Measurements from ENCODE around the gene DBNDD1.
"Not testable (repeated sequence)": the region's sequence is repeated elsewhere in the genome, so short reads cannot be mapped to it uniquely, and the experiment has no call there.

The DBNDD1 gene, protein sequence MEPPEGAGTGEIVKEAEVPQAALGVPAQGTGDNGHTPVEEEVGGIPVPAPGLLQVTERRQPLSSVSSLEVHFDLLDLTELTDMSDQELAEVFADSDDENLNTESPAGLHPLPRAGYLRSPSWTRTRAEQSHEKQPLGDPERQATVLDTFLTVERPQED

DNA sequence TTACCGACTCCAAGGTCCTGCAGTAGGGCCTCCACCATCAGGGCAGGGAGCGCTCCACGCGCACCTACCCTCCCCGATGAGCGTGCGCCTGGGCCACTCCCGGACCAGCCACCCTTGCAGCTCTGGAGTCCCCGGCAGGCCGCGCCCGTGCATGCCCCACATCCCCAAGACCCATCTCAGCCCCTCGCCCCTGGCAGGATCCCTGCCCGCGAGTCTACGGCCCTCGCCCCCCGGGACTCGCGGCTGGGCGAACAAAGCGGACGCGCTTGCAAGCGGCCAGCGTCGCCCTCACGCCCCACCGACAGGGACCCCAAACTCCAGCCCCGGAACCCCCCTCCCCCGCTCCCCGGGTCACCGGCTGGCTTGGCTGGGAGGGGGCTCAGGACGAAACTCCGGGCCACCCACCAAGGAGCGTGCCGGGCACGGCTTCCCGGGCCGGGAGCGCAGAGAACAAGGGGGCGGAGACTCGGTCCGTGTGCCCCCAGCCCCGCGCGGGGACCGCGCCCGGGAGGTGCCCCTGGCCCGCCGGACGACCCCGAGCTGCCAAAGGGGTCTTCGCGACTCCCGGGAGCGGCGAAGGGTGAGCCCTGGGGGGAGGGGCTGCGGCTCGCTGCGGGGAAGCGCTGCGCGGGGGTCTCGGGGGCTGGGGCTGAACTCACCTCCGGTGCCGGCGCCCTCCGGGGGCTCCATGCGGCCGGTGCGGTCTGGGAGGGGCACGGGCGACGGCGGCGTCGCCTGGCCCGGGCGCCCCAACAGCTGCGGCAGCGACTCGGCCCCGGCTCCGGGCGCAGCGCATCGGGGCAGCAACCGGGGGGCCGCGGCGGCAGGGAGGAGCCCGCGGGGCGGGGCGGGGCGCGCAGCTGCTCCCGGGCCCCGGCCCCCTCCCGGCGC lies at the start of gene DBNDD1:
DBNDD1 (minus strand) TSS at position 805 of the 891 bp plus-strand sequence; CDS start at position 690, 115 bp downstream.
- no peak for TF ChIP-seq ZNF274 (IDR thresholded peaks at IDR 0.05; ENCODE audit: low read depth, low read length)
- peak within 1 kb of the TSS; percentile 61 for H3K4me3 ChIP-seq (ENCODE audit: low read length)

DNA sequence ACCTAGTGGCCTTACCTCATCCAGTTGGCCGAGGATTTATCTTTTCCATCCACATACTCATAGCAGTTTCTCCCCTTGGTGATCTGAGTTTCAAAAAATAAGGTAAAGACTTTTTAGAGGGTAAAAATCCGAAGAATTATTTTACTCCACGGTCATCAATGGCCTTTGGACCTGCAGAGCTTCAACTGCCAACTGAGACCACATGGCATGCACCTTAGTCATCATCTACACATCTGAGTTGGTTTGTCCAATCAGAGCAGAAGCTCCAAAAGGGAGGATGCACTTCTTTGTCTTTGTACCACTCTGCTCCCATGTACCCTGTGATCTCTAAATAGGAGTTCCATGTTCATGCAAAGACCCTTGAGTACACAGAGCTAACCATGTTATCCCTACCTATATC lies 42.2 kb upstream of the DBNDD1 start:
- no peak for TF ChIP-seq ZNF274 (IDR thresholded peaks at IDR 0.05; ENCODE audit: low read depth, low read length)
- no peak overlapping the region for H3K4me3 ChIP-seq (ENCODE audit: low read length)

DNA sequence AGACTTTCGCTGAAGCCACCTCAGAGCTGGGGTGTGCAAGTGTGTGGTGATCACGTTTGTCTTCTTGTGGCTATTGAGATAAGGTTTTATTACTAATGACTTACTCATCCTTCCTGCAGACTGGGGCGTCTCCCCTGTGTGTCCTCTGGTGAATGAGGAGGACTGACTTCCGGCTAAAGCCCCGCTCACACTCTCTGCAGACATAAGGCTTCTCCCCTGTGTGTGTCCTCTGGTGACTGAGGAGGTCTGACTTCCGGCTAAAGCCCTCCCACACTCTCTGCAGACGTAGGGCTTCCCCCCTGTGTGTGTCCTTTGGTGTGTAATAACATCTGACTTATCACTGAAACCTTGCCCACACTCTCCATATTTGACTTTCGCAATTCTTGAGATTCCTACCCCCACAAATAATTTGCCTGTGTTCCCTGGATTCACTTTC lies 38.5 kb upstream of the DBNDD1 start:
- no peak overlapping the region for H3K4me3 ChIP-seq (ENCODE audit: low read length)
- no peak for TF ChIP-seq ZNF274 (IDR thresholded peaks at IDR 0.05; ENCODE audit: low read depth, low read length)

DNA sequence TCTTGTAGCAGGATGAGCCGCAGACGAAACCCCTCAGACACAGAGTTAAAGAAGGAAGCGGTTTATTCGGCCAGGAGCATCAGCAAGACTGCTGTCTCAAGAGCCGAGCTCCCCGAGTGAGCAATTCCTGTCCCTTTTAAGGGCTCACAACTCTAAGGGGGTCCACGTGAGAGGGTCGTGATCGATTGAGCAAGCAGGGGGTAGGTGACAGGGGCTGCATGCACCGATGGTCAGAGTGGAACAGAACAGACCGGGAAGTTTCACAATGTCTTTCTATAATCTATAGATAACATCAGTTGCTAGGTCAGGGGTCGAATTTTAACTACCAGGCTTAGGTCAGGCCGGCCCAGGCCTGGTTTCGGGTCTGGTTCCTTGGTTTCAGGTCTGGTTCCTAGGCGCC lies 37.3 kb upstream of the DBNDD1 start:
- not testable (repeated sequence) for H3K4me3 ChIP-seq (ENCODE audit: low read length)

DNA sequence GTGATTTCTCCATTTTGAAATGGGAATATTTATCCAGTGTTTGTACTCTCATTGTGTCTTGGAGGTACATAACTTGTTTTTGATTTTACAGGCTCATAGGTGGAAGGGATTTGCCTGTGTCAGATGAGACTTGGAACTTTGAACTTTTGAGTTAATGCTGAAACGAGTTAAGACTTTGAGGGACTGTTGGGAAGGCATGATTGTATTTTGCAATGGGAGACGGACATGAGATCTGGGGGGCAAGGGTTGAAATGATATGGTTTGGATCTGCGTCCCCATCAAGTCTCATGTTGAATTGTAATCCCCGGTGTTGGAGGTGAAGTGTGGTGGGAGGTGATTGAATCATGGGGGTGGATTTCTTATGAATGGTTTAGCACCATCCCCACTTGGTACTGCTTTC lies 36.1 kb upstream of the DBNDD1 start:
- H3K4me3 ChIP-seq (ENCODE audit: low read length): no peak overlapping the region
- no peak for TF ChIP-seq ZNF274 (IDR thresholded peaks at IDR 0.05; ENCODE audit: low read depth, low read length)

DNA sequence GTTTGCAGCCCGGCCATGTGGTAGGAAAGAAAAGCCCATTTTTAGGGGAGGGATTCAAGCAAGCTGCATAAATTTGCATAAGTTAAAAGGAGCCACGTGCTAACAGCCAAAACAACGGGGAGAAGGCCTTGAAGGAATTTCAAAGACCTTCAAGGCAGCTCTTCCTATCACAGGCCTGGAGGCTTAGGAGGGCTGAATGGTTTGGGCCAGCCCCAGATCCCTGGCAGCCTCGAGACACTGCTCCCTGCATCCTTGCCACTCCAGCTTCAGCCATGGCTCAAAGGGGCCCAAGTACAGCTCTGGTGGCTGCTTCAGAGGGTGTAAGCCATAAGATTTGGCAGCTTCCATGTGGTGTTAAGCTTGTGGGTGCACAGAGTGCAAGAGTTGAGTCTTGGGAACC lies 35.3 kb upstream of the DBNDD1 start:
- no peak overlapping the region for H3K4me3 ChIP-seq (ENCODE audit: low read length)
- no peak for TF ChIP-seq ZNF274 (IDR thresholded peaks at IDR 0.05; ENCODE audit: low read depth, low read length)

DNA sequence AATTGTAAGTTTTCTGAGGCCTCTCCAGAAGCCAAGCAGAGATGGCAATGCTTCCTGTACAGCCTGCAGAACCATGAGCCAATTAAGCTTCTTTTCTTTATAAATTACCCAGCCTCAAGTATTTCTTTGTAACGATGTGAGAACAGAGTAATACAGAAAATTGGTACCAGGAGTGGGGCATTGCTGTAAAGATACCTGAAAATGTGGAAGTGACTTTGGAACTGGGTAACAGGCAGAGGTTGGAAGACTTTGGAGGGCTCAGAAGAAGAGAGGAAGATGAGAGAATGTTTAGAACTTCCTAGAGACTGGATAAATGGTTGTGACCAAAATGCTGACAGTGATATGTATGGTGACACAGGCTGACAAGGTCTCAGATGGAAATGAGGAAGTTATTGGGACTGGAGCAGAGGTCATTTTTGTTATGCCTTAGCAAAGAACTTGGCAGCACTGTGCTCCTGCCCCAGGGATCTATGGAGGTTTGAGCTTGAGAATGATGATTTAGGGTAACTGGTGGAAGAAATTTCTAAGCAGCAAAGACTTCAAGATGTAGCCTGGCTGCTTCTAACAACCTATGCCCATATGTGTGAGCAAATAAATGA lies 34.7 kb upstream of the DBNDD1 start:
- TF ChIP-seq ZNF274 (IDR thresholded peaks at IDR 0.05; ENCODE audit: low read depth, low read length): no peak
- no peak overlapping the region for H3K4me3 ChIP-seq (ENCODE audit: low read length)

DNA sequence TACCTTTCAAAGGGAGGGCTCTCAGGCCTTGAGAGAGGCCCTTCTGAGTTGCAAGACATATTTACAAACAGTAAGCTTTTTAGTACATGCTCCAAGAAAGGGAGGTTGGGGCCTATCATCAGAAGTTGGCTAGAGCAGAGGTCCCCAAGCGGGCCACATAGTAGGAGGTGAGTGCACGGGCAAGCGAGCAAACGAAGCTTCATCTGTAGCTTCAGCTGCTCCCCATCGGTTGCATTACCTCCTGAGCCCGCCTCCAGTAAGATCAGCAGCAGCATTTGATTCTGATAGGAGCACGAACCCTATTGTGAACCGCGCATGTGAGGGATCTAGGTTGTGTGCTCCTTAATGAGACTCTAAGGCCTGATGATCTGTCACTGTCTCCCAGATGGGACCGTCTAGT lies 31.7 kb upstream of the DBNDD1 start:
- no peak for TF ChIP-seq ZNF274 (IDR thresholded peaks at IDR 0.05; ENCODE audit: low read depth, low read length)

DNA sequence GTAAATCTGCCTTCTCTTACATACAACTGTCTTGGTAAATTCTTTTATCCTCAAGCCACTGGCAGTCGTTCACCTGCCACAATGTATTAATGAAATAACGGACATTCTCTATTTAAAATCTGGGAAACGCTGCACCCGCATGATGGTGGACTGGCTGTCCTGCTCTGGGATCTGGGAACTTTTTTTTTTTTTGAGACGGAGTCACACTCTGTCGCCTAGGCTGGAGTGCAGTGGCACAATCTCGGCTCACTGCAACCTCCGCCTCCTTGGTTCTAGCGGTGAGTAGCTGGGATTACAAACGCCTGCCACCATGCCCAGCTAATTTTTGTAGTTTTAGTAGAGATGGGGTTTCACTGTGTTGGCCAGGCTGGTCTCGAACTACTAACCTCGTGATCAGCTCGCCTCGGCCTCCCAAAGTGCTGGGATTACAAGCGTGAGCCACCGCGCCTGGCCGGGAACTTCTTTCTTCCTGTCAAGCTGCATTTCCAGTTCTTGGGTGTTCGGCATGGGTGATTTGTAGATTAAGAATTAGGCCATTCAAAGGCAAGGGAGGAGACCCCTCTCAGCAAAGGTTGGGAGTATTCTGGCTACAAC lies 29.6 kb upstream of the DBNDD1 start:
- no peak for TF ChIP-seq ZNF274 (IDR thresholded peaks at IDR 0.05; ENCODE audit: low read depth, low read length)

More for the DNA sequence above, 31.7 kb upstream of the DBNDD1 start:
- H3K4me3 ChIP-seq (ENCODE audit: low read length): no peak overlapping the region

DNA sequence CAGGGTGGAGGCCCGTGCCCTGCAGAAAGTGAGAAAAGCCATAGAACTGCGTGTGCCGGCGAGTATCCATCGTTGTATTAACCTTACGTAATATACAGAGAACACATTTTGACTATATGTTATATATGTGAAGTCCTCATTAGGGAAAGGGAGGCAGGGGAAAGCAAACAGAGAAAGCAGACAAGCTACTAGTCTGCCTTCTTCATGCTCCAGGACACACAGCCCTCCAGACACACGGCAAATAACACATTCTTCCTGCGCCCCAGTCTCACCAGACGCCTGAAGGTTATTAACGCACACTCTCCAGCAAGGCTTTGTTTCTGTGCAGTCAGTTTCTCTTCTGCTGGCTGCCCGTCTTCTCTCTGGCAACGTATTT lies 29.1 kb upstream of the DBNDD1 start:
- TF ChIP-seq ZNF274 (IDR thresholded peaks at IDR 0.05; ENCODE audit: low read depth, low read length): no peak
- H3K4me3 ChIP-seq (ENCODE audit: low read length): no peak overlapping the region

More for the DNA sequence above, 29.6 kb upstream of the DBNDD1 start:
- H3K4me3 ChIP-seq (ENCODE audit: low read length): no peak overlapping the region

DNA sequence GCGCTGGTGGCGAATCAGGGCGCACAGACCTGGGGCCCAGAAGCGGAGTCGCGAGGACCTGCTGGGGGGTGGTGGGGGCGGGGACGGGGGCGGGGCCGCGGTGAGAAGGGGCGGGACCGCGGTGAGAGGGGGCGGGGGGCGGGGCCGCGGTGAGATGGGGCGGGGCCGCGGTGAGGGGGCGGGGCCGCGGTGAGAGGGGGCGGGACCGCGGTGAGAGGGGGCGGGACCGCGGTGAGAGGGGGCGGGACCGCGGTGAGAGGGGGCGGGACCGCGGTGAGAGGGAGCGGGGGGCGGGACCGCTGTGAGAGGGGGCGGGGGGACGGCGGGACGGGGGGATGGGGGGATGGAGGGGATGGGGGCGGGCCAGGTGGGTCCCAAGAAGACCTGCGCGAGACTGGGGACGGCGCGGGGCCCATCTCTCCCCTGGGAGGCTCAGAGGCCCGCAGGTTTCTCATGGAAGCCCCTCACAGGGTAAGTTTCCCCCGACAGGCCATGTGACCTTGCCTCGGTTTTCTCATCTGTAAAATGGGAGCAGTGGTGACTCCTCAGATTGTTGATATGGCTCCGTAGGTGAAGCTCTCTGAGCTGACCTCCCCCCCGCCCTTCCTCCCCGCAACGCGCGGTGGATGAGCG lies 28.6 kb upstream of the DBNDD1 start:
- no peak overlapping the region for H3K4me3 ChIP-seq (ENCODE audit: low read length)
- no peak for TF ChIP-seq ZNF274 (IDR thresholded peaks at IDR 0.05; ENCODE audit: low read depth, low read length)

DNA sequence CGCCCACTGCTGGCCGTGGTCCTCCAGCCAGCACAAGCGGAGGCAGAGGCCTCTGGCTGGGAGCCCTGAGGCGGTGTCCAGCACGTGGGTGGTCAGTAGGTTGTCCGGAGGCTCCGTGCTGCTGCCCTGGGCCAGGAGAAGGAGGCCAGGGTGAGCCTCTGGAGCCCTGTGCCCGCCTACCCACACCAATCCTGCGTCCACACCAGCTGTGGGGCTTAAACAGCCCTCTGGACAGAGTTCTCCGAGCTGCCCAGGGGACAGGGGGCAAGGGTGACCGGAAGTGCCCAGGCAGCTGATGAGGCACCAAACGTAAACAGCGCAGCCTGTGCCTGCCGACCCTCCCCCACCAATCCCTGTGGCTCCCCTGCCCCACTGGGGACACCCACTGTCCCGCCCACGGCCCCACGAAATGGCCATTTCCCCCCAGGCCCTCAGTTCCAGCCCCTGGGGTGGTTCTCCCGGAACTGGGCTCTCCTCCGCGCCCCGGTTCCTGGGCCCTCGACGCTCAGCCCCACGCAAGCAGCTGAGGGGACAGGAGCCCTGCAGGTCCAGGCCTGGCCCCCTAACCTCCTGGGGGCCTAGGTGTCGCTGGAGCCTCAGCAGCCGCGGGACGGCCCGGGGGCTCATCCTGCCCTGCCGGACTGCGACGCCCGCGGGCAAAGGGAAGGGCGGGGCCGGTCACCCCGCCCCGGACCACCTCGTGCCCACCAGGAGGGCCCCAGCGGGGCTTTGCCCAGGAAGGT lies 27.9 kb upstream of the DBNDD1 start:
- H3K4me3 ChIP-seq (ENCODE audit: low read length): no peak overlapping the region
- TF ChIP-seq ZNF274 (IDR thresholded peaks at IDR 0.05; ENCODE audit: low read depth, low read length): no peak

DNA sequence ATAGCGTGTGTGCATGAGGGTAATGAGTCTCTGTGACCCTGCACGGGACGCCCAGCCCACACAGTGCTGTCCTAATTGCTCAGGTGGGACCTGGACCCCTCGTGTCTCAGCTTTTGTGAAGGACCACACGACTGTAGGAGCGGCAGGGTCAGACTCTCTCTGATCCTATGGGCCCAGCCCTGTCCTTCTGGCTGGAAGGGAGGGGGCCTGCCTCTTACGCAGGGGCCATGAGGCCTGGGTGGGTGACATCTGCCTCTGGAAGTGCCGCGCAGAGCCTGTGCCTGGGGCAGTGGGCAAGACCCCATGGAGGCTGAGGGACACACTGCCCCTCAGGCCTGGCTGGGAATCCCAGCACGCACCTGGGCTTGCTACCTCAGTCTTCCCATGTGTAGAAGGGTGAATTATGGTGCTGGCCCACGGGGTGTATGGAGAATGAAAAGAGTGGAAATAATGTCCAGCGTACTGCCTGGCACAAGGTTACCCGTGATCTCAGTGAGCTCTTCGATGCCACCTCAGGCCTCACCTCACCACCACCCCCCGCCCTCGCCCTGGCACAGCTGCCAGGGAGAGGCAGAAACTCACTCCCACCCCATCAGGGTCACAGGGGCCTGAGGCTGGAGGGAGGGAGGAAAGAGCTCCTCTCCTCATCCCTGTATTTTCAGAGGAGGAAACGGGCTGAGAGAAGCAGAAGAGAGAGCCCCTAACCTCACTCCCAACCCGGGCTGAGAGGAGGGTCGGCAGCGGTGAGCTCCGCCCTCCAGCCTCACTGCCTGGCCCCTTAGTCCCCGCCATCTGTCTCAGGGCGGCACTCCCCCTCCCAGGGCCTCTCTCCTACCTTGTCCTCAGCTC lies 27.1 kb upstream of the DBNDD1 start:
- no peak overlapping the region for H3K4me3 ChIP-seq (ENCODE audit: low read length)
- TF ChIP-seq ZNF274 (IDR thresholded peaks at IDR 0.05; ENCODE audit: low read depth, low read length): no peak

Data from GM08714 (cell line).